Stimulated activated CD8-positive, alpha-beta memory T cell treated with anti-CD3 and anti-CD28 coated beads, Interleukin-4, amount 100 ng/mL, for 4 hours (primary cell): ENCODE measurements around the gene DLGAP3.

Experiments used
- DNase-seq, 2 donors: peaks; one replicate each; pipeline ENCODE4 v3.0.0-alpha.2; 2020; ENCODE audit warnings: low read depth in 2 of 2, low spot score in 1 of 2

The DLGAP3 gene

GRCh38 chr1:34869760-34870159, 59.7 kb downstream of the DLGAP3 start:
- DNase-seq = no peak

- no peak for DNase-seq
Observed at GRCh38 chr1:34868230-34869049, 61.0 kb downstream of the DLGAP3 start.

- DNase-seq = no peak
Observed at GRCh38 chr1:34867415-34867814, 62.0 kb downstream of the DLGAP3 start.

GRCh38 chr1:34866762-34867109, 62.7 kb downstream of the DLGAP3 start:
- no peak for DNase-seq

- peak; percentile 89 to 93 for DNase-seq
Observed at GRCh38 chr1:34865981-34866761, 63.3 kb downstream of the DLGAP3 start.

GRCh38 chr1:34865573-34865972, 63.9 kb downstream of the DLGAP3 start:
- DNase-seq = no peak

GRCh38 chr1:34864759-34865158, 64.7 kb downstream of the DLGAP3 start:
- DNase-seq = no peak

GRCh38 chr1:34863501-34863900, 65.9 kb downstream of the DLGAP3 start:
- no peak for DNase-seq

- peak; percentile 81 to 87 for DNase-seq
Observed at GRCh38 chr1:34859446-34860200, 69.8 kb downstream of the DLGAP3 start, which contains the start of gene SMIM12. SMIM12 (minus strand) TSS chr1:34859749; CDS start chr1:34855977, 3,772 bp downstream.

GRCh38 chr1:34858901-34859445, 70.5 kb downstream of the DLGAP3 start:
- no peak for DNase-seq

GRCh38 chr1:34856697-34857096, 72.8 kb downstream of the DLGAP3 start:
- no peak for DNase-seq

GRCh38 chr1:34852677-34853217, 76.7 kb downstream of the DLGAP3 start:
- peak; percentile 74 to 80 for DNase-seq

GRCh38 chr1:34851431-34852105, 77.9 kb downstream of the DLGAP3 start:
- no peak for DNase-seq

- no peak for DNase-seq
Observed at GRCh38 chr1:34850382-34850781, 79.1 kb downstream of the DLGAP3 start.

GRCh38 chr1:34847094-34847493, 82.4 kb downstream of the DLGAP3 start:
- no peak for DNase-seq

- DNase-seq = no peak
Observed at GRCh38 chr1:34846265-34846664, 83.2 kb downstream of the DLGAP3 start.

GRCh38 chr1:34845131-34845901, 84.1 kb downstream of the DLGAP3 start:
- no peak for DNase-seq

- DNase-seq = no peak
Observed at GRCh38 chr1:34844252-34844634, 85.2 kb downstream of the DLGAP3 start.

GRCh38 chr1:34843392-34844251, 85.8 kb downstream of the DLGAP3 start:
- no peak for DNase-seq
